BJ (cell line): ENCODE data around the gene SWT1. TPM values are rescaled to one million over a fixed set of nuclear protein-coding genes. Genes with fewer than 3 reads are reported as not detected.

Source experiments
- CTCF ChIA-PET: fragments of 350-600 bp; formaldehyde crosslinking; extraction: SDS; loops from one replicate; lab custom pipeline; 2021; ENCODE audit warnings: antibody characterized with exemption, inconsistent platforms; lab: Yijun Ruan, JAX
- POLR2A ChIA-PET: fragments of 300-600 bp; sonication (Branson Sonifier 250); formaldehyde crosslinking; extraction: SDS; loops from one replicate; lab custom pipeline; 2021; ENCODE audit warnings: antibody characterized with exemption; lab: Charles Lee
- DNase-seq: peaks from one replicate; pipeline ENCODE4 v3.0.0-alpha.2; 2011; ENCODE audit warnings: low read depth
- H3K27me3 ChIP-seq: 2 replicates; pipeline ENCODE4 v1.6.0; 2011; ENCODE audit warnings: low read length; ENCODE audit not compliant: control insufficient read depth, insufficient read depth
- H3K36me3 ChIP-seq: 2 replicates; pipeline ENCODE4 v1.5.1; 2011; ENCODE audit warnings: low read length; ENCODE audit not compliant: control insufficient read depth, insufficient read depth
- H3K4me3 ChIP-seq: 2 replicates; pipeline ENCODE4 v1.5.1; 2011; ENCODE audit warnings: low read depth, mild to moderate bottlenecking, control low read depth, low read length
- polyA plus RNA-seq: library from polyadenylated mRNA; depleted of rRNA; stranded (reverse); fragments of >200 nt; gene quantifications from 2 replicates; pipeline ENCODE4 v1.2.3, GENCODE V29; 2011
- TF ChIP-seq, protein P1 (sequence below): IDR thresholded peaks from 2 replicates; pipeline ENCODE4 v1.5.1; 2011; ENCODE audit warnings: low read depth, mild to moderate bottlenecking, control low read depth, inconsistent platforms, low read length, moderate library complexity; ENCODE audit not compliant: insufficient read depth

The SWT1 gene
- polyA plus RNA-seq, 1 experiment, result 0.78 TPM

- no peak overlapping the region for H3K4me3 ChIP-seq
- no peaks in the 10 kb centered on the region for H3K36me3 ChIP-seq
- TF ChIP-seq, protein P1, sequence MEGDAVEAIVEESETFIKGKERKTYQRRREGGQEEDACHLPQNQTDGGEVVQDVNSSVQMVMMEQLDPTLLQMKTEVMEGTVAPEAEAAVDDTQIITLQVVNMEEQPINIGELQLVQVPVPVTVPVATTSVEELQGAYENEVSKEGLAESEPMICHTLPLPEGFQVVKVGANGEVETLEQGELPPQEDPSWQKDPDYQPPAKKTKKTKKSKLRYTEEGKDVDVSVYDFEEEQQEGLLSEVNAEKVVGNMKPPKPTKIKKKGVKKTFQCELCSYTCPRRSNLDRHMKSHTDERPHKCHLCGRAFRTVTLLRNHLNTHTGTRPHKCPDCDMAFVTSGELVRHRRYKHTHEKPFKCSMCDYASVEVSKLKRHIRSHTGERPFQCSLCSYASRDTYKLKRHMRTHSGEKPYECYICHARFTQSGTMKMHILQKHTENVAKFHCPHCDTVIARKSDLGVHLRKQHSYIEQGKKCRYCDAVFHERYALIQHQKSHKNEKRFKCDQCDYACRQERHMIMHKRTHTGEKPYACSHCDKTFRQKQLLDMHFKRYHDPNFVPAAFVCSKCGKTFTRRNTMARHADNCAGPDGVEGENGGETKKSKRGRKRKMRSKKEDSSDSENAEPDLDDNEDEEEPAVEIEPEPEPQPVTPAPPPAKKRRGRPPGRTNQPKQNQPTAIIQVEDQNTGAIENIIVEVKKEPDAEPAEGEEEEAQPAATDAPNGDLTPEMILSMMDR, result no peak
- no peaks in the 10 kb centered on the region for H3K27me3 ChIP-seq
- POLR2A ChIA-PET, result no interaction called here
- DNase-seq, result no peak
- CTCF ChIA-PET, result interaction anchor here (0.9 to 1.1 kb wide), 2 partner anchors 8 to 50 kb away, joined by 3 to 4 read pairs; no protein-coding TSS in a partner anchor
Observed at GRCh38 chr1:185268352-185268751, 111.4 kb downstream of the SWT1 start.

- Histone ChIP-seq H3K4me3 (no peak overlapping the region), H3K36me3 (no peaks in the 10 kb centered on the region), H3K27me3 (no peaks in the 10 kb centered on the region)
- DNase-seq, result no peak
- ChIA-PET CTCF (no interaction called here), POLR2A (no interaction called here)
- TF ChIP-seq, protein P1, result no peak
Observed at GRCh38 chr1:185271921-185272320, 115.0 kb downstream of the SWT1 start.

GRCh38 chr1:185279571-185279970, 122.6 kb downstream of the SWT1 start:
- H3K36me3 ChIP-seq, result no peaks in the 10 kb centered on the region
- H3K4me3 ChIP-seq, result no peak overlapping the region
- ChIA-PET POLR2A (no interaction called here), CTCF (interaction anchor here (0.8 kb wide), 1 partner anchor 19 kb away, joined by 3 read pairs; no protein-coding TSS in a partner anchor)
- no peaks in the 10 kb centered on the region for H3K27me3 ChIP-seq
- TF ChIP-seq, protein P1, result no peak
- DNase-seq, result no peak

GRCh38 chr1:185280589-185280988, 123.6 kb downstream of the SWT1 start:
- ChIA-PET CTCF (interaction anchor here (1.0 kb wide), 1 partner anchor 36 kb away, joined by 3 read pairs; no protein-coding TSS in a partner anchor), POLR2A (no interaction called here)
- Histone ChIP-seq H3K4me3 (no peak overlapping the region), H3K27me3 (no peaks in the 10 kb centered on the region), H3K36me3 (no peaks in the 10 kb centered on the region)
- TF ChIP-seq, protein P1, result no peak
- DNase-seq, result no peak

DNA sequence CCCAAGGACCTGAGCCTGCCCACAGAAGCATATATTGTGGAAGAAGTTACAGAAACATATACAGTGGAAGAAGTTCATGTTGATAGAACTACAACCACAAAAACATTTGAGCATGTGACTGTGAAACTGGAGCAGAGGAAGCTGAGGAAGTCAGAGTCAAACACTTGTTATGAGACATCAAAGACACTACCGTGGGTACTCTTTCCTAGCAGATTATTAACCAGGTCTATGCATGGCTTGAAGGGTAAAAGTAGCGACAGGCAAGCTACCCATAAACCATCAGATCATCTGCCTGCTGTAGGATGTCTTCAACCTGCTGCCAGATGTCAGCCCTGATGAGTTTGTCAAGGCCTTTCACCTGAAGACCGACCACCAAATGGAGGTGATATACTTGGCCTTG, 124.3 kb downstream of the SWT1 start:
- no peak for DNase-seq
- ChIA-PET POLR2A (no interaction called here), CTCF (interaction anchor here (1.0 to 1.2 kb wide), 2 partner anchors 36 to 279 kb away, joined by 3 read pairs; no protein-coding TSS in a partner anchor)
- Histone ChIP-seq H3K27me3 (no peaks in the 10 kb centered on the region), H3K36me3 (no peaks in the 10 kb centered on the region), H3K4me3 (no peak overlapping the region)
- TF ChIP-seq, protein P1, result no peak
